ENCODE results near the gene ZNF652. TPM values are rescaled to one million over a fixed set of nuclear protein-coding genes. Genes with fewer than 3 reads are reported as not detected.

The ZNF652 gene
- total RNA-seq, 3 donors from 2014 or later: 2.8 to 3.2 (median 3.1) TPM

- H3K9me3 Mint-ChIP-seq: no peaks in the 10 kb centered on the region
- peak overlapping the region; percentile 83 for H3K4me3 Mint-ChIP-seq
- H3K27me3 Mint-ChIP-seq (ENCODE audit: low read depth): no peaks in the 10 kb centered on the region
- no peaks in the 10 kb centered on the region for H3K36me3 Mint-ChIP-seq (ENCODE audit: insufficient read depth)
- DNase-seq: no peak
- peaks cover 13% of the 10 kb centered on the region for H3K4me1 Mint-ChIP-seq (ENCODE audit: low read depth)
- ATAC-seq: peak in 1 of 2 donors; percentile 6
These were observed 101.2 kb downstream of the ZNF652 start for GRCh38 chr17:49260817-49261291.

GRCh38 chr17:49260011-49260816 is 101.8 kb downstream of the ZNF652 start:
- Mint-ChIP-seq H3K4me1 (ENCODE audit: low read depth) (peaks cover 13% of the 10 kb centered on the region), H3K36me3 (ENCODE audit: insufficient read depth) (no peaks in the 10 kb centered on the region), H3K27me3 (ENCODE audit: low read depth) (no peaks in the 10 kb centered on the region), H3K9me3 (no peaks in the 10 kb centered on the region), H3K4me3 (peak overlapping the region; percentile 83)
- peak; percentile 58 for DNase-seq
- peak; percentile 85 to 86 for ATAC-seq

- Mint-ChIP-seq H3K27me3 (ENCODE audit: low read depth) (no peaks in the 10 kb centered on the region), H3K36me3 (ENCODE audit: insufficient read depth) (no peaks in the 10 kb centered on the region), H3K9me3 (no peaks in the 10 kb centered on the region), H3K4me3 (peak overlapping the region; percentile 83), H3K4me1 (ENCODE audit: low read depth) (peaks cover 13% of the 10 kb centered on the region)
- DNase-seq: no peak
- ATAC-seq: no peak
These were observed 102.4 kb downstream of the ZNF652 start for GRCh38 chr17:49259663-49260010.

GRCh38 chr17:49258394-49258793 is 103.7 kb downstream of the ZNF652 start:
- no peaks in the 10 kb centered on the region for H3K9me3 Mint-ChIP-seq
- no peak for ATAC-seq
- no peak overlapping the region for H3K4me3 Mint-ChIP-seq
- no peaks in the 10 kb centered on the region for H3K36me3 Mint-ChIP-seq (ENCODE audit: insufficient read depth)
- H3K4me1 Mint-ChIP-seq (ENCODE audit: low read depth): peaks cover 13% of the 10 kb centered on the region
- H3K27me3 Mint-ChIP-seq (ENCODE audit: low read depth): no peaks in the 10 kb centered on the region
- DNase-seq: no peak

GRCh38 chr17:49255125-49255524 is 106.9 kb downstream of the ZNF652 start:
- Mint-ChIP-seq H3K4me1 (ENCODE audit: low read depth) (peaks cover 4% of the 10 kb centered on the region), H3K27me3 (ENCODE audit: low read depth) (no peaks in the 10 kb centered on the region), H3K36me3 (ENCODE audit: insufficient read depth) (no peaks in the 10 kb centered on the region), H3K9me3 (no peaks in the 10 kb centered on the region), H3K4me3 (no peak overlapping the region)
- ATAC-seq: no peak
- no peak for DNase-seq

GRCh38 chr17:49254066-49254465 is 108.0 kb downstream of the ZNF652 start:
- no peaks in the 10 kb centered on the region for H3K27me3 Mint-ChIP-seq (ENCODE audit: low read depth)
- no peak for ATAC-seq
- H3K36me3 Mint-ChIP-seq (ENCODE audit: insufficient read depth): no peaks in the 10 kb centered on the region
- H3K4me1 Mint-ChIP-seq (ENCODE audit: low read depth): no peaks in the 10 kb centered on the region
- H3K9me3 Mint-ChIP-seq: no peaks in the 10 kb centered on the region
- H3K4me3 Mint-ChIP-seq: no peak overlapping the region
- DNase-seq: no peak

GRCh38 chr17:49252148-49252695 is 109.8 kb downstream of the ZNF652 start:
- Mint-ChIP-seq H3K27me3 (ENCODE audit: low read depth) (peaks cover 9% of the 10 kb centered on the region), H3K4me3 (no peak overlapping the region), H3K36me3 (ENCODE audit: insufficient read depth) (no peaks in the 10 kb centered on the region), H3K9me3 (no peaks in the 10 kb centered on the region), H3K4me1 (ENCODE audit: low read depth) (no peaks in the 10 kb centered on the region)
- ATAC-seq: no peak
- no peak for DNase-seq

GRCh38 chr17:49249890-49250522 is 112.0 kb downstream of the ZNF652 start:
- no peaks in the 10 kb centered on the region for H3K9me3 Mint-ChIP-seq
- ATAC-seq (no peak), DNase-seq (no peak)
- H3K4me3 Mint-ChIP-seq: no peak overlapping the region
- no peaks in the 10 kb centered on the region for H3K36me3 Mint-ChIP-seq (ENCODE audit: insufficient read depth)
- no peaks in the 10 kb centered on the region for H3K4me1 Mint-ChIP-seq (ENCODE audit: low read depth)
- H3K27me3 Mint-ChIP-seq (ENCODE audit: low read depth): peaks cover 13% of the 10 kb centered on the region

GRCh38 chr17:49249292-49249794 is 112.7 kb downstream of the ZNF652 start:
- no peaks in the 10 kb centered on the region for H3K4me1 Mint-ChIP-seq (ENCODE audit: low read depth)
- H3K9me3 Mint-ChIP-seq: no peaks in the 10 kb centered on the region
- H3K27me3 Mint-ChIP-seq (ENCODE audit: low read depth): peaks cover 13% of the 10 kb centered on the region
- ATAC-seq (no peak), DNase-seq (no peak)
- H3K36me3 Mint-ChIP-seq (ENCODE audit: insufficient read depth): no peaks in the 10 kb centered on the region
- H3K4me3 Mint-ChIP-seq: no peak overlapping the region

- ATAC-seq (no peak), DNase-seq (no peak)
- H3K4me3 Mint-ChIP-seq: no peak overlapping the region
- H3K27me3 Mint-ChIP-seq (ENCODE audit: low read depth): peaks cover 13% of the 10 kb centered on the region
- no peaks in the 10 kb centered on the region for H3K4me1 Mint-ChIP-seq (ENCODE audit: low read depth)
- H3K9me3 Mint-ChIP-seq: no peaks in the 10 kb centered on the region
- H3K36me3 Mint-ChIP-seq (ENCODE audit: insufficient read depth): no peaks in the 10 kb centered on the region
These were observed 114.1 kb downstream of the ZNF652 start for GRCh38 chr17:49247944-49248343.

- Mint-ChIP-seq H3K36me3 (ENCODE audit: insufficient read depth) (no peaks in the 10 kb centered on the region), H3K4me3 (no peak overlapping the region), H3K27me3 (ENCODE audit: low read depth) (peaks cover 16% of the 10 kb centered on the region), H3K4me1 (ENCODE audit: low read depth) (no peaks in the 10 kb centered on the region), H3K9me3 (no peaks in the 10 kb centered on the region)
- no peak for DNase-seq
- no peak for ATAC-seq
These were observed 117.2 kb downstream of the ZNF652 start for GRCh38 chr17:49244839-49245238.

Other genes starting within 250 kb of the ZNF652 start
- gene B4GALNT2, start 229.5 kb downstream of the ZNF652 start, total RNA-seq: not detected
- 10 to 100 TPM in 2 of 3 donors, 1 to 10 TPM in 1; 8.7 to 14.8 (median 12.8) TPM for gene GNGT2, start 151.7 kb downstream of the ZNF652 start, total RNA-seq
- 10 to 100 TPM; 15.0 to 24.2 (median 22.7) TPM for gene ABI3, start 151.5 kb downstream of the ZNF652 start, total RNA-seq
- under 1 TPM in 1 of 3 donors, not detected in 2; 0.23 TPM for gene PHOSPHO1, start 131.5 kb downstream of the ZNF652 start, total RNA-seq
- 100 to 1,000 TPM; 549 to 631 (median 628) TPM for gene PHB1, start 52.6 kb upstream of the ZNF652 start, total RNA-seq
- under 1 TPM; 0.05 to 0.49 (median 0.05) TPM for gene NGFR, start 133.0 kb upstream of the ZNF652 start, total RNA-seq
- under 1 TPM in 1 of 3 donors, not detected in 2; 0.19 TPM for gene NXPH3, start 213.6 kb upstream of the ZNF652 start, total RNA-seq